ENCODE data around the gene LAPTM4A.
"Not testable (repeated sequence)": the region's sequence is repeated elsewhere in the genome, so short reads cannot be mapped to it uniquely, and the experiment has no call there.

LAPTM4A gene

DNA sequence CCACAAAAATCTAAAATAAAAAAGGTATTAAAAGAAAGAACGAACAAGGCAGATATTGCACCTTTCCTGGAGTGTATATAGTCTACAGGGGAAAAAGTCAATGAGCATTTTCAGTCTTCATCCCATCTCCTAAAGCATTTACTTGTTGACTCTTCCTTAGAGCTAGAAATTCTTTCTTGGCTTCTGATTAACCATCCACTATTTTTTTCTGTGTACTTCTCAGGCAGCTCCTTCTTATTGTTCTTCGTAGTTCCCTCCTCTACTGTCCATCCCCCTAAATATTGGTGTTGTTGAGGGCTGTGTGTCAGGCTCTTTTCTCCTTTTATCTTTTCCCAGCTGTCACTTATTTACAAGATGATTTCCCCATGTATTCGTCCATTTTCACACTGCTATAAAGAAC lies 3.5 kb upstream of the LAPTM4A start:
- no peak for DNase-seq (ENCODE audit: low read depth)
- no peak overlapping the region for H3K4me3 ChIP-seq (ENCODE audit: low read depth, low read length)

- no peak for DNase-seq (ENCODE audit: low read depth)
Measured at GRCh38 chr2:20054119-20054518, 2.7 kb upstream of the LAPTM4A start.

GRCh38 chr2:20052861-20053281 lies 1.4 kb upstream of the LAPTM4A start:
- peak; percentile 82 for DNase-seq (ENCODE audit: low read depth)
- peak overlapping the region; percentile 80 for H3K4me3 ChIP-seq (ENCODE audit: low read depth, low read length)

More at GRCh38 chr2:20054119-20054518, 2.7 kb upstream of the LAPTM4A start:
- H3K4me3 ChIP-seq (ENCODE audit: low read depth, low read length) = no peak overlapping the region

- H3K4me3 ChIP-seq (ENCODE audit: low read depth, low read length) = peak overlapping the region; percentile 80
- no peak for DNase-seq (ENCODE audit: low read depth)
Measured at GRCh38 chr2:20052229-20052851, 912 bp upstream of the LAPTM4A start.

DNA sequence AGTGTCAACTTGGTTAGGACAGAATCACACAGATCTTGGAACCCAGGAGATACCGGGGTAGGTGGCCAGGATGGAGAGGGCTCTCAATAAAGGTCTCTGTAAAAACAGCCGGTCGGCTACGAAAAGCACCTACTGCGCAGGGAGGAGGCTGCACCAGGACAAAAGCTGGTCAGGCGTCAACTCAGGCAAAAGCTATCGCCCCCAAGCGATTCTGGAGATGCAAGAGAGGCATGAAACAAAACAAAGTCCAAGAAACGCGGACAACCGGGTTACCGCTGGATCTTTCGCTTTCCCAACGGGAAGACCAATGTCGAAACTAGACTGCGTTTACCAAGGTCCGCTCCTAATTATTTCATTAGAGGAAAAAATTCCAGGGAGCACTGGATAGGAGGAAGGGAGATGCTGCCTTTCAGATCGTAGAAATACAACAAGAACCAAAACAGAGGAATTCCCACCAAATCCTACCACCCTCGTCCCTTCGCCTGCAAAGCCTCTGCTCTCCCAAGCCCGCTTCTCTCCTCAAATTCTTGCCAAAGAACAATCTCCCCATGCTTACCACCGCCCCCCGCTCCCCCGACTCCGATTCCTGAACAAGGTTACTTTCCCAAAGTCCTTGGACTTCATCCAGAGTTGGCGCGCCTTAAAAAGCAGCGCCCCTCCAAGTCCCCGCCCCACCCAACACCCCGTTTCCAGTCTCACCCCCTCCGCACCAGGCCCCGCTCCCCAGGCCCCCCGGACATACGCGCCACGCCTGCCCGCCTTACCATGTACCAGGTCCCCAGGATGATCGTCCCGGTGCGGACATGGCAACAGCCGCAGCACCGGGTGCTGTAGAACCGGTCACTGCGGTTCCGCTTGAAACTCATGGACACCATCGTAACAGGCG lies 539 bp downstream of the LAPTM4A start:
- H3K4me3 ChIP-seq (ENCODE audit: low read depth, low read length) = peak overlapping the region; percentile 80
- DNase-seq (ENCODE audit: low read depth) = no peak

GRCh38 chr2:20050104-20050645 lies 1.3 kb downstream of the LAPTM4A start:
- peak overlapping the region; percentile 80 for H3K4me3 ChIP-seq (ENCODE audit: low read depth, low read length)
- no peak for DNase-seq (ENCODE audit: low read depth)

GRCh38 chr2:20049637-20050036 lies 1.8 kb downstream of the LAPTM4A start:
- peak overlapping the region; percentile 80 for H3K4me3 ChIP-seq (ENCODE audit: low read depth, low read length)
- DNase-seq (ENCODE audit: low read depth) = no peak

DNA sequence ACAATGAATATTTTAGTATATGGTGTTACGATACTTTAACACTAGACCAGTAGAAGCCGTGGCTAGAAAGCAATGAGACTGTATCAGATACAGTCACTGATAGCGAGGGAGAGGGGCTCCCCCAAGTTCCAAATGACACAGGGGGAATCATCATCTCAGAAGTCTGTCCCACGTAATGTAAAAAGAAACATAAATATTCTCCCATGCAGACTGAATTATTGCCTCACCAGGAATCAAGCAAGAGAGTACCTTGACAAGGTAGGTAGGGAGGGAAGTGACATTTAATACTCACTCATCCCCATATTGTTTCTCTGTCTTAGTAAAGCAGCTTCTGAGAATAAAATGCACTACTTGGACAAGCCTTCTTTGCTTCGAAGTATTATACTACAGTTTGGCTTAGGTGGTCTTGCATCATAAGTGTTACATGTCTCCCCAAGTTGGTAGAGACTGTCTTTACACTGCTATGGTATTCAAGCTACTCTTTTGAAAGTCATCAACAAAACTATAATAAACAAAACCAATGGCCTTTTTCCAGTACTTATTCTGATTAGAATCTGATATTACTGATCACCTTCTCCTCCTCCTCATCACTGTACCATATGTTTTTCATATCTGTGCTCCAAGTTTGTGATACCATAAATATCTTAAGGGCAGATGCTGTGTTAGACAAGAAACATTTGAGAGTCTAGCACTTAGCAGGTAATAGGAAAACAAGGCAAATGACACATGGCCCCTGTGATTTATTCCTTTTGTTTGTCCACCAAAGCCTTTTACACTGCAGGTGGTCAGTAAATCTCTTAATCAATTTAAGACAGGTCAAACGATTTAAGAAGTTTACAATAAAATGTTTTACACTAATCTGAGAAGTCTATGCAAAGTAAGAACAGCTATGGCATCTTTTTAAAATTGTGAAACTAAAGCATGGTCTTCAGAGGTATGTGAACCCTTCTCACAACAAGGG lies 2.7 kb downstream of the LAPTM4A start:
- DNase-seq (ENCODE audit: low read depth) = no peak
- peak overlapping the region; percentile 80 for H3K4me3 ChIP-seq (ENCODE audit: low read depth, low read length)

DNA sequence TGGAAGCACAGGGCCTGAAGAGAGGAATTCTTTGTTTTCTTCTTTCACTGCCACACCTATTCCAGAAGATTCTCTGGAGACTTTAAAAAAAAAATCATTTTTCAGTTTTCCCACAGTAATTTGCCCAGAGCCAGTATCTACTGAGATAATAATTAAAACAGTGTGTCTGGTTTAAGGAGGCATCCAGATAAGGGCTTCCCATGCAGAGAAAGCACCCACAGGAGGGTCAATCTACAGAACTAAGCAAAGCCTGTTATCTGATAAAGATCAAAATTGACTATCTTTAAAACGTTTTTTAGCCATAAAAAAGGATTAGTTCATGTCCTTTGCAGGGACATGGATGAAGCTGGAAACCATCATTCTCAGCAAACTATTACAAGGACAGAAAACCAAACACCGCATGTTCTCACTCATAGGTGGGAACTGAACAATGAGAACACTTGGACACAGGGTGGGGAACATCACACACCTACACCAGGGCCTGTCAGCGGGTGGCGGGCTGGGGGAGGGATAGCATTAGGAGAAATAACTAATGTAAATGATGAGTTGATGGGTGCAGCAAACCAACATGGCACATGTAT lies 5.6 kb downstream of the LAPTM4A start:
- DNase-seq (ENCODE audit: low read depth); H3K4me3 ChIP-seq (ENCODE audit: low read depth, low read length): not testable (repeated sequence)

DNA sequence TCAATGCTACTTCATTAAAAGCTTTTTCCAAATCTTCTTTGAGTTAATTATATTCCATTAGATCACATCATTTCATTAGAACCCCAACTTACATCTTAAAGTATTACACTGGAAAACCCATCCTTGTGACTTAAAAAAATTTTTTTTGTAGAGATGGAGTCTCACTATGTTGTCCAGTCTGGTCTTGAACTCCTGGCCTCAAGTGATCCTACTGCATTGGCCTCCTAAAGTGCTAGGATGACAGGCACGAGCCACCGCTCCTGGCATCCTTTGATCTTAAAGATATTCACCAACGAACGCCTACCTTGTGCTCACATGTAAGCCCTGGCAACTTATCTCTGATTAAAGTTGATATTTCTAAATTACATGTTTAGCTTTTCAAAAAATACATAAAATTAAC lies 6.7 kb downstream of the LAPTM4A start:
- no peak for DNase-seq (ENCODE audit: low read depth)
- H3K4me3 ChIP-seq (ENCODE audit: low read depth, low read length) = no peak overlapping the region

- no peak for DNase-seq (ENCODE audit: low read depth)
- H3K4me3 ChIP-seq (ENCODE audit: low read depth, low read length) = no peak overlapping the region
Measured at GRCh38 chr2:20042531-20042930, 8.9 kb downstream of the LAPTM4A start.

- no peak for DNase-seq (ENCODE audit: low read depth)
- no peak overlapping the region for H3K4me3 ChIP-seq (ENCODE audit: low read depth, low read length)
Measured at GRCh38 chr2:20040489-20041172, 10.8 kb downstream of the LAPTM4A start.

- no peak overlapping the region for H3K4me3 ChIP-seq (ENCODE audit: low read depth, low read length)
- no peak for DNase-seq (ENCODE audit: low read depth)
Measured at GRCh38 chr2:20037660-20038059, 13.8 kb downstream of the LAPTM4A start.

DNA sequence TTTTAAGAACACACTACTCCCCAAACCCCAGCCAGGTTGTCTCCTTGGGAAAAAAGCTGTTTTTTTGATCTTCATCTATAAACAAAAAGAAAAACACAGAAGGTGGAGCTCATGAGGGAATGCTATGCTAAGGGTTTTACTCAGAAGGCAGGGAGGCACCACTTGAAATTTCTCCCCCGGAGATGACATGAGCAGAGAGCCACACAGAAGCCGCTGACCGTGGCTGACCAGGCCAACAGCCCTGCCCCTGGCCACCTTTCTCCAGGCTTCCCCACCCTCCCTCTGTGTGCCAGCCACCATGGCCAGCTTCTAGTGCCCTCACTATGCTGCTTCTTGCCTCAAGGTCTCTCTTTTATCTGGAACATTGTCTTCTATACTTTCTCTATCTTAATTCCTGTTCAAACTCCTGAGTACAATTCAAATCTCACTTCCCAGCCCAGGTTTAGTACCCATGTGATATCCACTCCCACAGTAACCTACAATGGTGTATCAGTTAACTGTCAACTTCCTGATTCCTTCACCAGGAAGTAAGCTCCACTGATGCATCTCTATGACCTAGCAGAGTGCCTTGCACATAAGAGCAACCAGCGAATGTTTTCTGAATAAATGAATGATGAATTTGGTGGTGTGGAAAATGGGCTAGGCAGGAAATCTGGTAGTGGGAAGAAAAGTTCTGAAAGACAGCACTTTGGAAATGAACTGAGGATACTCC lies 15.3 kb downstream of the LAPTM4A start:
- H3K4me3 ChIP-seq (ENCODE audit: low read depth, low read length) = no peak overlapping the region
- no peak for DNase-seq (ENCODE audit: low read depth)

DNA sequence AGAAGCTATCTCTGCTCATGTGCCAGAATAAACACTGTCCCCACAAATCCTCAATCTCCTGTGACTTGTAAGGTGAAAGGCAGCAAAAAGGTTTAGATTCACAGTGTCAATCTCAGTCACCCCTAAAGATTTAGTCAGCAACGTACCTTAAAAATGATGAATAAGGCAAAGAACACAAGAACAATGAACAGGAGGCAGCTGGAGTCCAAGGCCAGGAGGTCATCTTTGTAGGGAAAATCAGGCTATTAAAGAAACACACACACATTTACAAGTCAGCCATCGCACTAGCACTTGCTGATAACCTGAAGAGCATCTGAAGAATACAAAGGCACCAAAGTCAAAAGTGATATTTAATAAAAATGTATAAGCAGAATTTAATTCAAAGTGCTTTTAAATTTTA lies 16.6 kb downstream of the LAPTM4A start:
- DNase-seq (ENCODE audit: low read depth) = no peak
- no peak overlapping the region for H3K4me3 ChIP-seq (ENCODE audit: low read depth, low read length)

DNA sequence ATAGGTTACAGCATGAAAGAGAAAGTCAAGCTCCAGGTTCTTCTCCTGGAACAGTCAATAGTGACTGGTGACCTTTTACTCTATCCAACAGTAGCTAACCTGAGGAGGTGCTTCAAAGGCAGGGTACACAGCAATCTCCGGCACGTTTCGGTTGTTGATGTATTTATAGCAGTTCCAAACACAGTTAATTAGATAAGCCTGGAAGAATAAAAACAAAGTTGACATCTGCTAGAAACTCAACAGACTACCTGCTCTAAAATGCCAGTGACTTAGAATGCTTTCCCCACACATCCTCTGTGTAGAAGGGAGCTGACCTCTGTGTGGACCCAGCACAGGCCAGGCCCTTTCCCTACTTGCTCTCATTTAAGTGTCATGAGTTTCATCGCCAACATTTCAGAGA lies 17.2 kb downstream of the LAPTM4A start:
- no peak for DNase-seq (ENCODE audit: low read depth)
- H3K4me3 ChIP-seq (ENCODE audit: low read depth, low read length) = no peak overlapping the region

GRCh38 chr2:20033322-20033721 lies 18.1 kb downstream of the LAPTM4A start:
- H3K4me3 ChIP-seq (ENCODE audit: low read depth, low read length) = no peak overlapping the region
- no peak for DNase-seq (ENCODE audit: low read depth)

DNA sequence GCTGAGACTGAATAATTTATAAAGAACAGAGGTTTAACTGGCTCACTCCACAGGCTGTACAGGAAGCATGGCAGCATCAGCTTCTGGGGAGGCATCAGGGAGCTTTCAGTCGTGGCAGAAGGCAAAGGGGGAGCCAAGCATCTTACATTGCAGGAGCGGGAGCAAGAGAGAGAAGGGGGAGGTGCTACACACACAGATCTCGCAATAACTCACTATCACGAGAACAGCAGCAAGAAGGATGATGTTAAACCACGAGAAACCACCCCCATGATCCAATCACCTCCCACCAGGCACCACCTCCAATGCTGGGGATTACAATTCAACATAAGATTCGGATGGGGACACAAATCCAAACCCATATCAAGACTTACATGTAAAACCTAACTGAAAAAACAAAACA lies 21.2 kb downstream of the LAPTM4A start:
- no peak overlapping the region for H3K4me3 ChIP-seq (ENCODE audit: low read depth, low read length)
- no peak for DNase-seq (ENCODE audit: low read depth)
